ENCODE data around the gene TBC1D32. TPM values are rescaled to one million over a fixed set of nuclear protein-coding genes. Genes with fewer than 3 reads are reported as not detected.

Gene TBC1D32
- total RNA-seq, 1 experiment from 2014 or later = 5.2 TPM

GRCh38 chr6:121242386-121242785 lies 91.9 kb downstream of the TBC1D32 start:
- no peak for DNase-seq (ENCODE audit: low spot score)
- Mint-ChIP-seq H3K27ac (no peak overlapping the region), H3K4me1 (peaks cover 7% of the 10 kb centered on the region; the same call in 1 of the 2 replicates), H3K36me3 (no peaks in the 10 kb centered on the region), H3K9me3 (peaks cover 7% of the 10 kb centered on the region; the same call in 1 of the 2 replicates), H3K27me3 (ENCODE audit: low read depth) (no peaks in the 10 kb centered on the region), H3K4me3 (no peak overlapping the region)
- CTCF ChIA-PET = no interaction called here
- ATAC-seq = no peak
- TF ChIP-seq USF2 (CRISPR knock-in tag; IDR thresholded peaks at IDR 0.05) = no peak
- TF ChIP-seq NFATC4 (CRISPR knock-in tag; IDR thresholded peaks at IDR 0.05) = no peak
- POLR2A ChIA-PET = no interaction called here

- H3K9me3 Mint-ChIP-seq = peaks cover 5% of the 10 kb centered on the region; the same call in 1 of the 2 replicates
- peaks cover 10% of the 10 kb centered on the region for H3K4me1 Mint-ChIP-seq
- POLR2A ChIA-PET = no interaction called here
- no peak overlapping the region for H3K27ac Mint-ChIP-seq
- no peaks in the 10 kb centered on the region for H3K27me3 Mint-ChIP-seq (ENCODE audit: low read depth)
- TF ChIP-seq GRHL2 (CRISPR knock-in tag; IDR thresholded peaks at IDR 0.05; ENCODE audit: insufficient replicate concordance, severe bottlenecking) = no peak
- no peak for TF ChIP-seq ETV6 (CRISPR knock-in tag; IDR thresholded peaks at IDR 0.05)
- TF ChIP-seq E2F5 (CRISPR knock-in tag; IDR thresholded peaks at IDR 0.05) = no peak
- TF ChIP-seq E2F1 (CRISPR knock-in tag; IDR thresholded peaks at IDR 0.05) = no peak
- TF ChIP-seq NR2C2 (CRISPR knock-in tag; IDR thresholded peaks at IDR 0.05) = no peak
- TF ChIP-seq CTCF (IDR thresholded peaks at IDR 0.05) = no peak
- no peak for TF ChIP-seq CREM (CRISPR knock-in tag; IDR thresholded peaks at IDR 0.05)
- TF ChIP-seq ZNF281 (CRISPR knock-in tag; IDR thresholded peaks at IDR 0.05) = no peak
- TF ChIP-seq MYBL2 (CRISPR knock-in tag; IDR thresholded peaks at IDR 0.05) = no peak
- TF ChIP-seq EMX1 (CRISPR knock-in tag; IDR thresholded peaks at IDR 0.05) = no peak
- no peak for TF ChIP-seq AFF4 (CRISPR knock-in tag; IDR thresholded peaks at IDR 0.05; ENCODE audit: borderline replicate concordance)
- no peak for TF ChIP-seq ZBTB21 (CRISPR knock-in tag; IDR thresholded peaks at IDR 0.05; ENCODE audit: borderline replicate concordance)
- no peak for TF ChIP-seq FOXK1 (CRISPR knock-in tag; IDR thresholded peaks at IDR 0.05)
- TF ChIP-seq HMGXB4 (CRISPR knock-in tag; IDR thresholded peaks at IDR 0.05) = no peak
- no peak for TF ChIP-seq ZSCAN18 (CRISPR knock-in tag; IDR thresholded peaks at IDR 0.05)
- TF ChIP-seq ATF1 (CRISPR knock-in tag; IDR thresholded peaks at IDR 0.05) = no peak
- TF ChIP-seq SOX15 (CRISPR knock-in tag; IDR thresholded peaks at IDR 0.05) = no peak
- no peak for TF ChIP-seq FOXJ3 (CRISPR knock-in tag; IDR thresholded peaks at IDR 0.05; ENCODE audit: borderline replicate concordance)
- no peak for ATAC-seq
- H3K4me3 Mint-ChIP-seq = no peak overlapping the region
- no peaks in the 10 kb centered on the region for H3K36me3 Mint-ChIP-seq
- DNase-seq (ENCODE audit: low spot score) = no peak
- CTCF ChIA-PET = no interaction called here
Measured at GRCh38 chr6:121237859-121238258, 96.4 kb downstream of the TBC1D32 start.

Measured in WTC11 (cell line).